GM21576 (cell line): Measurements from ENCODE around the gene TAC4.

ENCODE experiments used
- ATAC-seq: cut with Tn5 transposase; IDR thresholded peaks from one replicate; pipeline ENCODE4 v1.9.1; 2021; ENCODE audit warnings: mild to moderate bottlenecking, moderate library complexity; ENCODE audit not compliant: unreplicated experiment

Gene TAC4

DNA sequence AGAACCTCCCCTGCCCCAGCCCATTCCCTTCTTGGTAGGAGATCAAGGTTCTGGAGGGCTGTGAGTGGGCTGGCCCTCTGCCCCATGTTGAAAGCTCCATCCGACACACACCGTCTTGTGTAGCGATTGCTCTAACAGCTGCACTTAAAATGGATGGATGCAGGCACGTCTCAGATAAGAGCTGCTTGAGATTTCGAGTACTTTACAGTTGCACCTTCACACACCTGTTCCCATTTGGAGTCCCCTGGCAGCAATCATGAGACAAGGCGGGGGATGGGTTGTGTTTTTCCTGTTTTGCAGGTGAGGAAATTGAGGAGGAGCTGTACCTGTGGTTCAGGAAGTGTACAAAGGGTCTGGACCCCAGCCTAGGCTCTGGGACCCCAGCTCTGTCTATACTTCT lies 25.6 kb upstream of the TAC4 start:
- ATAC-seq, result no peak

- ATAC-seq, result no peak
Measured at GRCh38 chr17:49872754-49873377, 25.0 kb upstream of the TAC4 start.

- no peak for ATAC-seq
Measured at GRCh38 chr17:49871211-49871610, 23.3 kb upstream of the TAC4 start.

DNA sequence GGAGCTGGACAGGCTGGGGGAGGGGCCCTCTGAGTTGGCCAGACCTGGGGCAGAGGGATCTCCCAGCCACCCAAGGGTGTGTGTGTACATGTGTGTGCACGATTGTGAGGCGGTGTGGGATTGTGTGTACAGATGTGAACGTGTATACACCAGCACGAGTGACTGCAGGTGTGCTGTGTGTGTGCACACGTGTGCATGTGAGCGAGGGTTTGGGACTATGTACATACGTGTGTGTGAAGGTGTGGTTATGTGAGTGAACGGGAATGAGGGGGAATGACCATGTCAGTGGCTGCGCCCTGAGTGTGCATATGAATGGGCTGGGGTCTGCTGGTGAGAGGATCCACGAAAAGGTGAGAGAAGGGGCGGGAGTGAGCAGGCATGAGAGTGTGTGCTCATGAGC lies 22.4 kb upstream of the TAC4 start:
- ATAC-seq, result no peak

GRCh38 chr17:49869038-49869374 lies 21.1 kb upstream of the TAC4 start:
- ATAC-seq, result no peak

DNA sequence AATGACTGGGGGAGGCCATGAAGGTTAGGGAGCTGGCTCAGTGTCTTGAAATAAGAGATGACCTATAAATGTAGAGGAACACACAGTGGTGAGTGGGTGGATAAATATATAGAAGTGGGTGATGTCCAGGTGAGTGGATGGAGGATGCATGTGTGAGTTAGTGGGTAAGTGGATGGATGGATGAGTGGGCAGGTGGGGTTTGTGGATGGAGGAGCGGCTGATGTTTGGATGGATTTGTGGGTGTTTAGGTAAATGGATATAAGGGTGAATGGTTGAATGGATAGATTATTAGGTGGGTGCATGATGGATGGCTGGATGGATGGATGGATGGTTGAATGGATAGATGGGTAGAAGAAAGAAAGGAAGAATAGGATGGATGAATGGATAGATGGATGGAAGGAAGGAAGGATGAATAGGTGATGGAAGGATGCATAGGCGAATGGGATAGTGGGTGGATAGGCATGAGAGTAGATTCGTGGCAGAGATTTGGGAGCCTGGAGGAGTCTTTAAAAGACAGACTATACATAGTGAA lies 19.1 kb upstream of the TAC4 start:
- ATAC-seq, result no peak

DNA sequence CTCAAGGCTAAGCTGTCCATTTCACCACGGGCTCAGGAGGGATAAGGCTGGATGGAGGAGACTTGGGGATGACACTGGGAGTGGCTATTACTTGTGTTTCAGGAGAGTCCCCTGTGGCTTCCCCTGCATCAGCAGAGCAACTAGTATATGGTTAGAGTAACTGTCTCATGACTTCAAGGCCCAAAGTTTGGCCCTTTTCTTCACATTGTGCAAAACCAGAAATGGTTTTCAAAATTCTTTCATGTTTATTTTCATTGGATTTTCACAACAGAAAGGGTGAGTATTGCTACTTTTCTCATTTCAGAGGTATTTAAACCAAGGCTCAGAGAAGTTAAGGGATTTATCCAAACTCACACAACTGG lies 18.1 kb upstream of the TAC4 start:
- no peak for ATAC-seq

DNA sequence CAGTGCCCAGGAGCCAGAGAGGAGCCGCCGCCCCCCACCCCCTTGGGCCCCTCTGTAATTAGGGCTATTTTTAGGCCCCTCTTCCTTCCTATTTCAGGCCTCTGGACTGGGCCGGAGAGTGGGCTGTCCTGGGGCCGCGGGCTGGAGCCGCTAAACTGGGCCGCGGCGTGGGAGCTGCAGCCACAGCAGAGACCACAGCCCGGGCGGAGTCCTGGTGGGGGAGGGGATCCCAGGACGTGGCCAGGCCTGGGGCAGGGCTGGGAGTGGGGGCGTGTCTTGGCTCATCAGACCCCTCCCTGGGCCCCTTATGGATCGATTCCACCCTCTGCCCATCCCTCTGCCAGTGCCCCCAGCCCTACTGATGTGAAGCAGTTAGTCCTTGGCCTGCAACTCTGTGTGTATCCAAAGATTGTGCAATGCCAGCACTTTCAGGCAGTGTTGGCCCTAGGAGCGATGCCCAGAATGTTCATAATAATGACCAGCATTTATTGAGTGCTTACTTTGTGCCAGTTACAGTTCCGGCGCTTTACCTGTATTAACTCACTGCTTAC lies 15.0 kb upstream of the TAC4 start:
- ATAC-seq, result no peak

DNA sequence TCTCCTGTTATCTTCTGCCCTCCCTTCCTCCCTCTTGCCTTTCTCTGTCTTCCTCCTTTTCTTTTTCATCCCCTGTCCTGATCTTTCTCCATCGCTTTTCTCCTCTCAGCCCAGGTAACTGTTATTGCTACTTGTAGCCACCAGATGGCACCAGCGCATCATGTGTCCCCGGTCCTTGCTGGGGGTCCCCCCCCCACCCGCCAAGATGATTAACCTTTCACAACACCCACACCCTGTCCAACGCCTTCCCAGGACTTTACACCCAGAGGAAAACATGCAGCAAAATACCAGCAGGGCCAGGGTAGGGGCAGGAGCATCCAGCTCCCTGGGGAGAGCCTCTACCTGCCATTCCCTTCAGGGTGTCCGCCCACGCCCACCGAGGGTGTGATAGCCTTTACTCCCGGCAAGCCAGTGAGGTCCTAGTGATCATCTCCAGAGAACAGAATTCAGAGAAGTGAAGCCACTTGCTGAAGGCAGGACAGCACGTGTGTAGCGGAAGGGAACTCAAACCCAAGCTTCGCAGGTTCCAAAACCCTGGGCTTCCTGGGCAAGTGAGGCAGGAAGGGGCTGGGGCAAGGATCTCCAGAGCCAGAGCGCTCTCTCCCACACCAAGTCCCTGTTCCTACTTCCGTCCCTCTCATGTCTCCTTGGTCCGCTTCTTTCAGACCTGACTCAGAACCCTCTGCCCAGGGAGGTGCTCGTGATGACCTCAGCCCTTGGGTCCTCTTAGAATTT lies 13.4 kb upstream of the TAC4 start:
- ATAC-seq, result no peak

GRCh38 chr17:49859991-49860953 lies 12.4 kb upstream of the TAC4 start:
- ATAC-seq, result no peak

DNA sequence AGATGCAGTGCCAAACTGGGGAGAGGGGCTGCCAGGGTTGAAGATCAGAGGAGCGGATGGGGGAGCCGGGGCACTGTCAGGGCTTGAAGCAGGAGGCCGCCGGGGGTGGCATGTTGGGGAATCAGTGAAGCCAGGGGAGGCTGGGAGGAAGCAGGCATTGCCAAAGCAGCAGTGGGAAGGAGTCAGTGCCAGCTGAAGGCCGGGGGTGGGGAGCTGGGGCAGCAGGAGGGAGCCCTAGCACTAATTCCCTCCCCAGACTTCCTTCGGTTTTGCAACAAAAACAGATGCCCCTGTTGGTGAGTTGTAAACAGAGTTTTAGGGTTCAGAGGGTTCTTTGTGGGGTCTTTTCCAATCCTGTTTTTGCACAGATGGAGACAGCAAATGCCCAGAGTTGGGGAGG lies 10.9 kb upstream of the TAC4 start:
- no peak for ATAC-seq

- no peak for ATAC-seq
Measured at GRCh38 chr17:49854126-49854525, 6.3 kb upstream of the TAC4 start.

DNA sequence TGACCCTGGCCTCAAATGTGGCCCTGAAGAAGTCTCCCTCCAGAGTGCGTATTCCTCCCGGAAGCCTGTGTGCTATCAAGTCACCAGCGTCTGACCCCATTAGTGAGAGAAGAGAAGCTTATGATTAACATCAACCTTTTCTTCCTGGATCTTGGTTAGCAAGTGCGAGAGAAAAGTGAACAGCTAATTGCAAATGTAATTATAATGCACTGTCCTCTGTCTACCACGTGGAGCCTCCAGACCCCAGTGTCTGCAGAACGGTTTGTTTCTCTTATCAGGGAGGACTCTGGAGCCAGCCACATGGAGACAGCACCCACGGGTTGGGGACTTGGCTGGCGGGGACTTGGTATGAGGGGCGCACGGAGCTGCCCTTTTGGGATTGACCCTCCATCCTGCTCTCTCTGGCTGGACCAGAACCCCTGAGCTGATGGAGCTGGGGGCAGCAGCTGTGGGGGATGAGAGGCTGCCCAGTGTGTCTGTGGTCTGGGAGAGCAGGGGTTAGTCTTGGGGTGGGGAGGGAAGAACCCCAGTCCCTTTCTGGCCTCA lies 5.7 kb upstream of the TAC4 start:
- ATAC-seq, result no peak

DNA sequence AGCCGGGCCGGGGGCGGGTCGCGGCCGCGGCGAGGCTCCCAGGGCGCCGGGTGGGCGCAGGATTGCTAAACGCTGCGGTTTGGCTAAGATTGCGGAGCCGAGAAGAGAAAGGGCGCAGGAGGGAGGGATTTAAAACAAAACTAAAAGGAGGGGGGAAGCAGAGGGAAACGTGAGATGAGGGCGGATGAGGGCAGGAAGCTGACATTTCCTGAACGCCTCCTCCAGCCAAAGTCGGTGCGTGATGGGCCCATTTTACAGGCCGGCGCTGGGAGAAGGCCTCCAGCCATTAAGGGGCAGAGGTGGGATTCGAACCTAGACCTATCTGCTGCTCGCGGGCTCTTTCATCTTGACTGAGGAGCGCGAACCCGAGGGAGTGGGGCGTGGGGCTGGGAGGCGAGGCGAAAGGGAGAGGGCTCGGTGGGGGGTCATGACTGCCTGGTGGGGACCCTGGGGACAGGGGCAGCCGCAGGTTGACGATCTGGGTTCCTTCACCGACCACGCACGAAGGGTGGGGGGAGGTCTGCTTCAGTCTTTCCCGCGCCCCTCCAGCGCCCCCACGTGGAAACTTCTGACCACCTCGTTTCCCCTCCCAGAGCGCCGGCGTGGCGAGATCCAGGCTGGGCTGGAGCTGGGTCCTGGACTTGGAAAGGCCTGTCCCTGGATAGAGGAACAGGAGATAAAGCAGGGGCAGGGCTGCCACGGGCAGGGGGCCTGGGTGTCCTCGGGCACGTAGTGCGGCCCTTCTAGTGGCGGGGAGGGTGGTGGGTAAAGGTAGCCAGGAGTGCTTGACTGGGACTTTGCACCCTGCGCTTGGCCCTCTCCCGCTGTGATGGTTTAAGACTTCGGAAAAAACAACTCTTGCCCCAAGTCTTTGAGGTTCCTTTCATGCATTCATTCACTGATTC lies 3.8 kb upstream of the TAC4 start:
- ATAC-seq, result no peak

DNA sequence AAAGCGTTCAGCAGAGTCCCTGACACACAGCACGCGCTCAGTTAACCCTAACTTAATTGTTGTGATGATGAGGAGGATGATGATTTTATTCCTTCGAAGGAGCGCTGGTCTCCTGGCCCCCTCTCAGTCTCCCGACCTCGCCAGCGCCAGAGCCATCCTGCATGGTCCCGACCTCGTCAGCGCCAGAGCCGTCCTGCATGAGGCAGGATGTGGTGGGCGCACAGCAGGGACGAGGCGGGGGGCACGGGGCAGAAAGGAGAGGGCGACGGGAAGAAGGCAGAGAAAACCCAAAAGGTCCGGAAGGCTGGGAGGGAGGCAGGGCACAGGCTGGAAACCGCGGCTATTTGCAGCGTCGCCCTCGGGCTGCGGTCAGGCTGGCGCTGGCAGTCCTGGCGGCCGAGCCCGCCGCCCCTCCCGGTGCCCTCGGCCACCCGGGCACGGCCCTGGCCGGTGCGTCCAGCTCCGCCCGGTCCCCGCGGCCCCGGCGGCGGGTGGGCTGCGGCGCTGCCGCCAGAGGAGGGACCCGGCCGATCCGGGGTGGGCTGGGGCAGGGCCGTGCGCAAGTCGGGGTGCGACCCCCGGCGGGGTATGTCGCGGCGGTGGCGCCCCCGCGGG lies 3.0 kb upstream of the TAC4 start:
- no peak for ATAC-seq

DNA sequence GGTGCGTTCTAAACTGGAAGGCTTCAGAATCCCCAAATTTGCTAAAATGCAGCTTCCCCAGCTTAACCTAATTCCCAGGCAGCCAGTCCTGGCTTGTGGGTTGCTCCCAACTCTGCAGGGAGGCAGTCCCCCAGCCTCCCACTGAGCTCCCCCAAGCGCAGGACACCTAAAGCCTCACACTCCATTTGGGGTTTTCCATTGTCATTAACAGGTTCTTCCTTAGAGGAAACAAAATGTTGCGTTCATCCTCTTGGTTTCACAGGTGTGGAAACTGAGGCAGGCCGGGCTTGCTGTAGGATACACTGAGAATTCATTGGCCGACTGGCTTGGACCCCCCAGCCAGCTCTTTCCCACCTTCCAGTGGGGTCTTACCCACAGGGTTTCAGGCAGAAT lies 2.3 kb upstream of the TAC4 start:
- no peak for ATAC-seq

DNA sequence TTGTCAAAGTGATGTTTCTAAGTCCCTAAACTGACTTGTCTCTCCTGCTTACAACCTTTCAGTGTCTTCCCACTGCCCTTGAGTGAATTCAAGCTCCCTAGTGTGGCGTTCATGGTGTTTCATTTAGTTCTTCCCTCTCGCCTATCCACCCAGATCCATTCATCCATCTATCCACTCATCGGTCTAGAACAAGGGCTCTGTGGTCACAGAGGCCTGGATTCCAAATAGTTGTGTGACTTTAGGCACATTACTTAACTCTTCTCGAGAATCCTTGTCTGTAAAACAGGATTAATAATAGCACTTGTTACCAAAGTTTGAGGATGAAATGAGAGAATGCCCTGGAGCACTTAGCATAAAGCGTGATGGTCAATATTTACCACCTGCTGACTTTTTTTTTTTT lies 870 bp upstream of the TAC4 start:
- ATAC-seq, result no peak

- ATAC-seq, result no peak
Measured at GRCh38 chr17:49846938-49847712, 744 bp downstream of the TAC4 start.

DNA sequence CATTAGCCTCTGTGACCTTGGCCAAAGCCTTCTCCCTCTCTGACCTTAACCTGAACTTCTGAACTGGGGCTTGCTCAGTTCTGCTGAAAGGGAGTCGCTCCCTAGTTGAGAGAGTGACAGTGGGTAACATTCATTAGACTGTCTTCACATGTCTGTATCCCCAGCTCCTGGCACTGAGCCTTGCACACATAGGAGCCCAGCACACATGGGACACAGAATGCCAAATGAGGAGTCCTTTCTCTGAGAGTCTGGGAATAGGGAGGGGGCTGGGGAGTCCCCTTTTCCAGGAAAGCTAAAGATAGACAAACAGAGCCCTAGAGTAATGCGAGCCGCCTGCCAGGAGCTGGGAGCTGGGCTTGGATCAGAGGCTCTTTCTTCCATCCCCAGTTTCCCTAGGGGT lies 2.5 kb downstream of the TAC4 start:
- no peak for ATAC-seq
